GM12878 (cell line): ENCODE data around the gene HPCA. TPM values are rescaled to one million over a fixed set of nuclear protein-coding genes. Genes with fewer than 3 reads are reported as not detected.

Experiments used
- ATAC-seq: fragments of 200-7000 bp; cut with Tn5 transposase; 3 replicates; pipeline ENCODE4 v1.9.1; 2020; ENCODE audit warnings: mild to moderate bottlenecking, moderate library complexity
- BruUV-seq: library from RNA; stranded (reverse); fragments of 400-500 nt; replicated peaks from 2 replicates; lab custom pipeline; 2021; lab: Mats Ljungman, UMichigan
- CTCF ChIA-PET: fragments of 300-600 bp; sonication (Branson Sonifier 250); formaldehyde crosslinking; extraction: SDS; loops from one replicate; lab custom pipeline; 2021; ENCODE audit warnings: inconsistent platforms; lab: Yijun Ruan, JAX
- POLR2A ChIA-PET: fragments of 350-600 bp; formaldehyde crosslinking; extraction: SDS; loops from one replicate; lab custom pipeline; 2021; ENCODE audit warnings: inconsistent platforms; lab: Charles Lee
- RAD21 ChIA-PET: fragments of 300-600 bp; sonication (Branson Sonifier 250); formaldehyde crosslinking; loops from one replicate; lab custom pipeline; 2023; ENCODE audit warnings: antibody characterized with exemption; ENCODE audit not compliant: unreplicated experiment; lab: Charles Lee
- SMC1A ChIA-PET: fragments of 300-600 bp; sonication (Branson Sonifier 250); formaldehyde crosslinking; loops from one replicate; lab custom pipeline; 2023; ENCODE audit not compliant: unreplicated experiment, uncharacterized antibody; lab: Charles Lee
- DNase-seq: peaks from one replicate; pipeline ENCODE4 v3.0.0-alpha.2; 2011; ENCODE audit warnings: low read depth, low spot score
- FAIRE-seq: peaks from 3 replicates; lab custom pipeline; 2011; peaks lifted over from hg19 to GRCh38; lab: Jason Lieb, UNC
- H2AFZ ChIP-seq: 2 replicates; pipeline ENCODE4 v1.6.0; 2011; ENCODE audit warnings: low read depth, low read length, control low read depth; ENCODE audit not compliant: control insufficient read depth
- H3K27ac ChIP-seq: 2 replicates; pipeline ENCODE4 v1.5.1; 2011; ENCODE audit warnings: control low read depth; ENCODE audit not compliant: control insufficient read depth, insufficient read depth
- H3K27me3 ChIP-seq, 2 experiments: replicated peaks in 1 of 2; 2 replicates each; pipeline versions ENCODE4 v1.6.0 to v1.6.1; 2011; ENCODE audit warnings: low read length in 1 of 2; ENCODE audit not compliant: control insufficient read depth in 2 of 2, insufficient read depth in 2 of 2
- H3K36me3 ChIP-seq, 2 experiments: 2 replicates each; pipeline ENCODE4 v1.5.1; 2011; ENCODE audit warnings: low read length in 1 of 2; ENCODE audit not compliant: control insufficient read depth in 2 of 2, insufficient read depth in 2 of 2
- H3K4me1 ChIP-seq: 2 replicates; pipeline ENCODE4 v1.6.1; 2011; ENCODE audit warnings: mild to moderate bottlenecking, low read length, moderate library complexity, mixed read lengths; ENCODE audit not compliant: control insufficient read depth, insufficient read depth
- H3K4me2 ChIP-seq: 2 replicates; pipeline ENCODE4 v1.6.0; 2011; ENCODE audit warnings: control low read depth; ENCODE audit not compliant: control insufficient read depth, insufficient read depth
- H3K4me3 ChIP-seq: fragments of 200-600 bp; sonication (generic); 2 replicates; pipeline ENCODE4 v1.5.1; 2016
- H3K79me2 ChIP-seq: 2 replicates; pipeline ENCODE4 v1.6.0; 2011; ENCODE audit warnings: low read length; ENCODE audit not compliant: control insufficient read depth, insufficient read depth
- H3K9ac ChIP-seq: 2 replicates; pipeline ENCODE4 v1.8.0; 2011; ENCODE audit warnings: low read length, control low read depth, mixed read lengths; ENCODE audit not compliant: control insufficient read depth, insufficient read depth
- H3K9me3 ChIP-seq: replicated peaks from 3 replicates; pipeline ENCODE4 v1.5.1; 2011; ENCODE audit warnings: mild to moderate bottlenecking, low read length; ENCODE audit not compliant: control insufficient read depth, insufficient read depth
- H4K20me1 ChIP-seq: 2 replicates; pipeline ENCODE4 v1.6.0; 2011; ENCODE audit not compliant: control insufficient read depth, insufficient read depth
- IKZF1 ChIP-seq: fragments of 450-650 bp; conservative IDR thresholded peaks from 2 replicates; pipeline ENCODE4 v1.6.1; 2017; ENCODE audit warnings: antibody characterized with exemption, mild to moderate bottlenecking
- NKRF ChIP-seq: fragments of 450-650 bp; conservative IDR thresholded peaks from 2 replicates; pipeline ENCODE4 v1.6.1; 2017; ENCODE audit warnings: mild to moderate bottlenecking, moderate library complexity
- NRF1 ChIP-seq: conservative IDR thresholded peaks from 2 replicates; pipeline ENCODE4 v1.6.1; 2011; ENCODE audit warnings: mild to moderate bottlenecking, low read depth, low read length, improper control_type of control experiment
- SMARCA5 ChIP-seq: fragments of 450-650 bp; IDR thresholded peaks from 2 replicates; pipeline ENCODE4 v1.6.1; 2017; ENCODE audit warnings: mild to moderate bottlenecking
- SUZ12 ChIP-seq: fragments of 200-600 bp; sonication (generic); IDR thresholded peaks from one replicate; pipeline ENCODE4 v1.6.1; 2018; ENCODE audit warnings: antibody characterized with exemption, mild to moderate bottlenecking; ENCODE audit not compliant: unreplicated experiment
- WGBS: methylation state at CpG from one replicate; pipeline ENCODE4 v1.1.6; 2016; ENCODE audit warnings: low lambda C conversion rate; ENCODE audit not compliant: insufficient replicate concordance, insufficient coverage; ENCODE audit errors: missing lambda C conversion rate; 5-methylcytosine and 5-hydroxymethylcytosine counted together
- in situ Hi-C: fragments of 300-500 bp; cut with MboI; formaldehyde crosslinking; loops from 9 replicates; pipeline ENCODE4 v1.14.3; 2018; ENCODE audit warnings: mixed read lengths
- intact Hi-C: fragments of 100-400 bp; cut with micrococcal nuclease; formaldehyde crosslinking; loops from one replicate; pipeline ENCODE4 v1.14.2; 2022; ENCODE audit not compliant: unreplicated experiment
- polyA plus RNA-seq, 11 experiments: library from polyadenylated mRNA; depleted of rRNA in 4 of 11; unstranded in 6 of 11; stranded (reverse) in 5 of 11; fragments of >200 nt; fragmentation: Nextera tagmentation in 4 of 11; fragmentation: Illumina TruSeq in 1 of 11; extraction: Ambion mirVana in 4 of 11; extraction: Trizol in 1 of 11; gene quantifications; 1 replicate in 1 of 11; 2 replicates in 10 of 11; pipeline versions ENCODE4 v1.2.1 to v1.2.3, GENCODE V29; 2011 to 2016; ENCODE audit warnings: inconsistent platforms in 2 of 11, missing spikeins in 2 of 11, low read depth in 1 of 11
- total RNA-seq, 4 experiments: library from RNA; depleted of rRNA in 3 of 4; stranded (reverse); fragments of >200 nt in 3 of 4; fragmentation: Illumina TruSeq in 1 of 4; extraction: Trizol in 1 of 4; gene quantifications; 2 replicates each; pipeline versions ENCODE4 v1.2.1 to v1.2.3, GENCODE V29; 2013 to 2021

The HPCA gene
- total and polyA plus RNA-seq, 10 of the 15 experiments (the other 5 are each of a cell fraction or from before 2014, with no cell fraction given) = 0.11 TPM; not detected in 9

GRCh38 chr1:32900956-32901822 lies 14.9 kb downstream of the HPCA start, which contains the start of gene TMEM54:
TSS of gene TMEM54 (minus strand) at chr1:32901389. CDS start at chr1:32901238, 151 bp downstream.
- Histone ChIP-seq H3K79me2 (no peaks in the 10 kb centered on the region), H3K9ac (no peak within 1 kb of the TSS), H3K27me3 (peaks cover 2 to 7% of the 10 kb centered on the region in 2 experiments), H3K4me1 (no peaks in the 10 kb centered on the region), H4K20me1 (no peaks in the 10 kb centered on the region), H3K4me2 (peak within 1 kb of the TSS; percentile 60; the same call in 1 of the 2 replicates), H3K36me3 (no peaks in the 10 kb centered on the region), H2AFZ (no peak within 1 kb of the TSS; the same call in 1 of the 2 replicates), H3K9me3 (no peaks in the 10 kb centered on the region), H3K27ac (no peak within 1 kb of the TSS), H3K4me3 (no peak within 1 kb of the TSS; the same call in 1 of the 2 replicates)
- POLR2A ChIA-PET = no interaction called here
- no peak for DNase-seq
- in situ Hi-C loops = no loop called here
- RAD21 ChIA-PET = no interaction called here
- whole genome bisulfite sequencing = 6% methylated on average over 39 of the region's 92 CpGs
- no peak for FAIRE-seq
- SMC1A ChIA-PET = no interaction called here
- intact Hi-C loops = no loop called here
- TF ChIP-seq NRF1 = no peak
- TF ChIP-seq SUZ12 = peak; percentile 39
- TF ChIP-seq NKRF = 0 out of 2 replicates have a peak, but pooled peaks have one; percentile 11
- TF ChIP-seq SMARCA5 = peak; percentile 79
- peak; percentile 36; the same call in 1 of the 2 replicates for TF ChIP-seq IKZF1
- peak; percentile 71 for ATAC-seq
- CTCF ChIA-PET = interaction anchor here (1.7 kb wide), 1 partner anchor 9 kb away, joined by 4 read pairs; no protein-coding TSS in a partner anchor
- no TSS peak for BruUV-seq
